ENCODE measurements around the gene MEF2D.
A peak's percentile ranks its signal among the peaks of the same experiment; 100 is the strongest.

Gene MEF2D

GRCh38 chr1:156478250-156478627, 22.3 kb downstream of the MEF2D start:
- peaks cover 49% of the 10 kb centered on the region for H3K4me1 Mint-ChIP-seq
- no peak for DNase-seq (ENCODE audit: low spot score in 2 of 2)
- peak overlapping the region; percentile 74 for H3K27ac Mint-ChIP-seq (ENCODE audit: low read depth)
- peaks cover 86% of the 10 kb centered on the region for H3K36me3 Mint-ChIP-seq (ENCODE audit: insufficient read depth)
- ATAC-seq (replicated peaks; ENCODE audit: extremely low read depth, poor library complexity, severe bottlenecking): no peak
- no peak overlapping the region for H3K4me3 Mint-ChIP-seq
- no peaks in the 10 kb centered on the region for H3K27me3 Mint-ChIP-seq
- H3K9me3 Mint-ChIP-seq: no peaks in the 10 kb centered on the region

GRCh38 chr1:156477526-156478249, 22.9 kb downstream of the MEF2D start:
- H3K9me3 Mint-ChIP-seq: no peaks in the 10 kb centered on the region
- peaks cover 86% of the 10 kb centered on the region for H3K36me3 Mint-ChIP-seq (ENCODE audit: insufficient read depth)
- DNase-seq (ENCODE audit: low spot score in 2 of 2) (no peak), ATAC-seq (replicated peaks; ENCODE audit: extremely low read depth, poor library complexity, severe bottlenecking) (no peak)
- H3K27me3 Mint-ChIP-seq: no peaks in the 10 kb centered on the region
- peak overlapping the region; percentile 74 for H3K27ac Mint-ChIP-seq (ENCODE audit: low read depth)
- H3K4me1 Mint-ChIP-seq: peaks cover 45% of the 10 kb centered on the region
- H3K4me3 Mint-ChIP-seq: no peak overlapping the region

- Mint-ChIP-seq H3K9me3 (no peaks in the 10 kb centered on the region), H3K4me3 (peak overlapping the region; percentile 3), H3K27ac (ENCODE audit: low read depth) (peak overlapping the region; percentile 4), H3K36me3 (ENCODE audit: insufficient read depth) (peaks cover 91% of the 10 kb centered on the region), H3K27me3 (no peaks in the 10 kb centered on the region), H3K4me1 (peaks cover 37% of the 10 kb centered on the region)
- DNase-seq (ENCODE audit: low spot score in 2 of 2): no peak
- ATAC-seq (replicated peaks; ENCODE audit: extremely low read depth, poor library complexity, severe bottlenecking): no peak
Observed at GRCh38 chr1:156476501-156477298, 23.9 kb downstream of the MEF2D start.

- peak overlapping the region; percentile 29 for H3K27ac Mint-ChIP-seq (ENCODE audit: low read depth)
- peak overlapping the region; percentile 3 for H3K4me3 Mint-ChIP-seq
- no peaks in the 10 kb centered on the region for H3K27me3 Mint-ChIP-seq
- peaks cover 90% of the 10 kb centered on the region for H3K36me3 Mint-ChIP-seq (ENCODE audit: insufficient read depth)
- no peaks in the 10 kb centered on the region for H3K9me3 Mint-ChIP-seq
- DNase-seq (ENCODE audit: low spot score in 2 of 2) (no peak), ATAC-seq (replicated peaks; ENCODE audit: extremely low read depth, poor library complexity, severe bottlenecking) (no peak)
- H3K4me1 Mint-ChIP-seq: peaks cover 29% of the 10 kb centered on the region
Observed at GRCh38 chr1:156475568-156476500, 24.7 kb downstream of the MEF2D start.

- Mint-ChIP-seq H3K4me3 (no peak overlapping the region), H3K27me3 (no peaks in the 10 kb centered on the region), H3K27ac (ENCODE audit: low read depth) (peak overlapping the region; percentile 29), H3K9me3 (no peaks in the 10 kb centered on the region), H3K36me3 (ENCODE audit: insufficient read depth) (peaks cover 85% of the 10 kb centered on the region), H3K4me1 (peaks cover 21% of the 10 kb centered on the region)
- DNase-seq (ENCODE audit: low spot score in 2 of 2): no peak
- no peak for ATAC-seq (replicated peaks; ENCODE audit: extremely low read depth, poor library complexity, severe bottlenecking)
Observed at GRCh38 chr1:156474966-156475365, 25.6 kb downstream of the MEF2D start.

GRCh38 chr1:156471496-156472490, 28.8 kb downstream of the MEF2D start:
- no peak for ATAC-seq (replicated peaks; ENCODE audit: extremely low read depth, poor library complexity, severe bottlenecking)

GRCh38 chr1:156470473-156470872, 30.1 kb downstream of the MEF2D start:
- ATAC-seq (replicated peaks; ENCODE audit: extremely low read depth, poor library complexity, severe bottlenecking) (no peak), DNase-seq (ENCODE audit: low spot score in 2 of 2) (no peak)
- no peak overlapping the region for H3K27ac Mint-ChIP-seq (ENCODE audit: low read depth)
- no peaks in the 10 kb centered on the region for H3K9me3 Mint-ChIP-seq
- H3K27me3 Mint-ChIP-seq: no peaks in the 10 kb centered on the region
- peaks cover 80% of the 10 kb centered on the region for H3K36me3 Mint-ChIP-seq (ENCODE audit: insufficient read depth)
- H3K4me1 Mint-ChIP-seq: peaks cover 31% of the 10 kb centered on the region
- no peak overlapping the region for H3K4me3 Mint-ChIP-seq

More at GRCh38 chr1:156471496-156472490, 28.8 kb downstream of the MEF2D start:
- Mint-ChIP-seq H3K27ac (ENCODE audit: low read depth) (no peak overlapping the region), H3K4me1 (peaks cover 31% of the 10 kb centered on the region), H3K4me3 (no peak overlapping the region), H3K27me3 (no peaks in the 10 kb centered on the region), H3K36me3 (ENCODE audit: insufficient read depth) (peaks cover 82% of the 10 kb centered on the region), H3K9me3 (no peaks in the 10 kb centered on the region)
- no peak for DNase-seq (ENCODE audit: low spot score in 2 of 2)

- H3K36me3 Mint-ChIP-seq (ENCODE audit: insufficient read depth): peaks cover 81% of the 10 kb centered on the region
- H3K4me3 Mint-ChIP-seq: no peak overlapping the region
- no peak for ATAC-seq (replicated peaks; ENCODE audit: extremely low read depth, poor library complexity, severe bottlenecking)
- peaks cover 37% of the 10 kb centered on the region for H3K4me1 Mint-ChIP-seq
- peak overlapping the region; percentile 16 for H3K27ac Mint-ChIP-seq (ENCODE audit: low read depth)
- no peaks in the 10 kb centered on the region for H3K27me3 Mint-ChIP-seq
- H3K9me3 Mint-ChIP-seq: no peaks in the 10 kb centered on the region
- DNase-seq (ENCODE audit: low spot score in 2 of 2): no peak
Observed at GRCh38 chr1:156468693-156469345, 31.8 kb downstream of the MEF2D start.

- H3K4me1 Mint-ChIP-seq: peaks cover 34% of the 10 kb centered on the region
- no peak overlapping the region for H3K4me3 Mint-ChIP-seq
- no peaks in the 10 kb centered on the region for H3K27me3 Mint-ChIP-seq
- peak overlapping the region; percentile 16 for H3K27ac Mint-ChIP-seq (ENCODE audit: low read depth)
- H3K9me3 Mint-ChIP-seq: no peaks in the 10 kb centered on the region
- ATAC-seq (replicated peaks; ENCODE audit: extremely low read depth, poor library complexity, severe bottlenecking) (no peak), DNase-seq (ENCODE audit: low spot score in 2 of 2) (no peak)
- H3K36me3 Mint-ChIP-seq (ENCODE audit: insufficient read depth): peaks cover 77% of the 10 kb centered on the region
Observed at GRCh38 chr1:156467906-156468305, 32.7 kb downstream of the MEF2D start.

GRCh38 chr1:156467385-156467784, 33.2 kb downstream of the MEF2D start:
- Mint-ChIP-seq H3K4me1 (peaks cover 34% of the 10 kb centered on the region), H3K36me3 (ENCODE audit: insufficient read depth) (peaks cover 74% of the 10 kb centered on the region), H3K9me3 (no peaks in the 10 kb centered on the region), H3K27me3 (no peaks in the 10 kb centered on the region), H3K4me3 (no peak overlapping the region), H3K27ac (ENCODE audit: low read depth) (peak overlapping the region; percentile 16)
- ATAC-seq (replicated peaks; ENCODE audit: extremely low read depth, poor library complexity, severe bottlenecking) (no peak), DNase-seq (ENCODE audit: low spot score in 2 of 2) (no peak)

GRCh38 chr1:156465747-156466365, 34.7 kb downstream of the MEF2D start:
- no peak for DNase-seq (ENCODE audit: low spot score in 2 of 2)
- peaks cover 40% of the 10 kb centered on the region for H3K4me1 Mint-ChIP-seq
- H3K36me3 Mint-ChIP-seq (ENCODE audit: insufficient read depth): peaks cover 61% of the 10 kb centered on the region
- no peaks in the 10 kb centered on the region for H3K9me3 Mint-ChIP-seq
- H3K4me3 Mint-ChIP-seq: peak overlapping the region; percentile 23
- no peaks in the 10 kb centered on the region for H3K27me3 Mint-ChIP-seq
- ATAC-seq (replicated peaks; ENCODE audit: extremely low read depth, poor library complexity, severe bottlenecking): no peak
- peak overlapping the region; percentile 41 for H3K27ac Mint-ChIP-seq (ENCODE audit: low read depth)

Data from central memory CD8-positive, alpha-beta T cell (primary cell).